ENCODE data around the gene SPHK1. TPM values are rescaled to one million over a fixed set of nuclear protein-coding genes. Genes with fewer than 3 reads are reported as not detected.

The SPHK1 gene
- total and polyA plus RNA-seq, 5 donors: 3.5 to 13.6 (median 3.8) TPM

DNA sequence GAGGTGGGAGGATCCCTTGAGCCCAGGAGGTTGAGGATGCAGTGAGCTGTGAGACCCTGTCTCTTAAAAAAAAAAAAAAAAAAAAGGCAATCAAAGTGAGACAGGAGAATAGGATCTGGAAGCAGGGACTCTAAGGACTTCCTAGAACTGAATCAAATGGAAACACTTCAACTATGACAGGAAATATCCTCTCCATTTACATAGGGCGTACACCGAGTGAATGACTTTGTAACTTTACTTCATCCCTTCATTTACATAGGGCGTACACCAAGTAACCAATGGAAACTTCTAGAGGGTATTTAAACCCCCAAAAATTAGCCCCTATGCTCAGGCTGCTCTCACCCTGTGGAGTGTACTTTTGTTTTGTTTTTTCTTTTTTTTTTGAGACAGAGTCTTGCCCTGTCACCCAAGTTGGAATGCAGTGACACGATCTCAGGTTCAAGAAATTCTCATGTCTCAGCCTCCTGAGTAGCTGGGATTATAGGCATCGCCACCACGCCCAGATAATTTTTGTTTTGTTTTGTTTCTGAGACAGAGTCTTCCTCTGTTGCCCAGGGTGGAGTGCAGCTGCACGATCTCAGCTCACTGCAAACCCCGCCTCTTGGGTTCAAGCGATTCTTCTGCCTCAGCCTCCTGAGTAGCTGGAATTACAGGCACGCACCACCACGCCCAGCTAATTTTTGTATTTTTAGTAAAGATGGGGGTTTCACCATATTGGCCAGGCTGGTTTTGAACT lies 21.1 kb upstream of the SPHK1 start:
- H3K9me3 ChIP-seq (ENCODE audit: control insufficient read depth, low read length): no peaks in the 10 kb centered on the region
- H3K4me1 ChIP-seq (ENCODE audit: control insufficient read depth, insufficient read depth, low read length): peaks cover 4% of the 10 kb centered on the region
- intact Hi-C loops (cut with DNase I): no loop called here
- no peak overlapping the region for H3K27ac ChIP-seq (ENCODE audit: low read length)
- DNase-seq (peak in 2 of 3 donors; percentile 3 to 6), ATAC-seq (peak in 1 of 2 donors; percentile 25)
- H3K27me3 ChIP-seq (ENCODE audit: control insufficient read depth, insufficient read depth): no peaks in the 10 kb centered on the region
- H3K4me3 ChIP-seq (ENCODE audit: low read length): no peak overlapping the region
- whole genome bisulfite sequencing: 75% methylated on average over 11 of the region's 11 CpGs

DNA sequence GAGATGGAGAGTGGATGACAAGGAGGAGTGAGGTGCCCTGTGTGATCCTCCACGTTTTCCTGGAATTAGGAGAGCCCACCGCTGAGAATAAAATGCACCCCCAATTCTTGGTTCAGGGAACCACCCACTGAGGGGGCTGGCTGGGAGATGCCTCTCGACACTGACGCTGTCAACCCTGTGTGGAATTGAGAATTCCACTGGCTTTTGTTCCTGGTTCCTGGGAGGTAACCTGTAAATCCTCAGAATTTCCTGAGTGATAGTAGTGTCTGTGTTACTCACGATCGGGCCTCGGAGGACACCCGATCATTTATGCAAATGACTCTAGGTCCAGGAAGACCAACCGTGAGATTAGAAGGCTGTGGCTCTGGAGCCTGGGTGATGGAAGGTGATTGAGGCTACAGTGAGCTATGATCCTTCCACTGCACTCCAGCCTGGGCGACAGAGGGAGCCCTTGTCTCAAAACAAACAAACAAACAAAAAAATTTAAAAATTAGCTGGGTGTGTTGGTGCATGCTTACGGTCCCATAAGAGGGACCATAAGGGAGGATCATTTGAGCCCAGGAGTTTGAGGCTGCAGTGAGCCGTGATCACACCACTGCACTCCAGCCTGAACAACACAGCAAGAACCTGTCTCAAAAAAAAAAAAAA lies 19.0 kb upstream of the SPHK1 start:
- intact Hi-C loops (cut with DNase I): no loop called here
- H3K27ac ChIP-seq (ENCODE audit: low read length): no peak overlapping the region

DNA sequence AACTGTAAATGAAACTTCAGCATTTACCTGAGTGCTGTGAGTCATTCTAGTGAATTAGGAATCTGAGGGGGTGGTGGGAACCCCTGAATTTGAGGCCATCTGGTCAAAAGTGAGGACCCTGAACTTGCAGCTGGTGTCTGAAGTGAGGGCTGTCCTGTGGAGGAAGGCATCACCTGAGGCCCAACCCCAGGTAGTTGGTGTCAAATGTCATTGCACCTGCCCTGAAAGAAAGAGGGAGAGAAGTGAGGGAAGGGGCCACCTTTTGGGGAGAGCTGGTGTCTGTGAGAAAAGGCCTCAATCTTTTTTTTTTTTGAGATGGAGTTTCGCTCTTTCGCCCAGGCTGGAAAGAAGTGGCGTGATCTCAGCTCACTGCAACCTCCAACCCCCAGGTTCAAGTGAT lies 18.2 kb upstream of the SPHK1 start:
- WGBS: 99% methylated on average over 3 of the region's 3 CpGs
- peak in 1 of 3 donors; percentile 13 for DNase-seq
- no peaks in the 10 kb centered on the region for H3K9me3 ChIP-seq (ENCODE audit: control insufficient read depth, low read length)
- peaks cover 9% of the 10 kb centered on the region for H3K4me1 ChIP-seq (ENCODE audit: control insufficient read depth, insufficient read depth, low read length)
- ATAC-seq: no peak
- intact Hi-C loops (cut with DNase I): no loop called here
- H3K27ac ChIP-seq (ENCODE audit: low read length): no peak overlapping the region
- no peak overlapping the region for H3K4me3 ChIP-seq (ENCODE audit: low read length)
- H3K27me3 ChIP-seq (ENCODE audit: control insufficient read depth, insufficient read depth): no peaks in the 10 kb centered on the region

More for the DNA sequence above, 19.0 kb upstream of the SPHK1 start:
- Histone ChIP-seq H3K27me3 (ENCODE audit: control insufficient read depth, insufficient read depth) (no peaks in the 10 kb centered on the region), H3K4me1 (ENCODE audit: control insufficient read depth, insufficient read depth, low read length) (peaks cover 8% of the 10 kb centered on the region), H3K4me3 (ENCODE audit: low read length) (no peak overlapping the region), H3K9me3 (ENCODE audit: control insufficient read depth, low read length) (no peaks in the 10 kb centered on the region)
- ATAC-seq (no peak), DNase-seq (peak in 2 of 3 donors; percentile 16 to 37)
- 50% methylated on average over 12 of the region's 12 CpGs for WGBS

DNA sequence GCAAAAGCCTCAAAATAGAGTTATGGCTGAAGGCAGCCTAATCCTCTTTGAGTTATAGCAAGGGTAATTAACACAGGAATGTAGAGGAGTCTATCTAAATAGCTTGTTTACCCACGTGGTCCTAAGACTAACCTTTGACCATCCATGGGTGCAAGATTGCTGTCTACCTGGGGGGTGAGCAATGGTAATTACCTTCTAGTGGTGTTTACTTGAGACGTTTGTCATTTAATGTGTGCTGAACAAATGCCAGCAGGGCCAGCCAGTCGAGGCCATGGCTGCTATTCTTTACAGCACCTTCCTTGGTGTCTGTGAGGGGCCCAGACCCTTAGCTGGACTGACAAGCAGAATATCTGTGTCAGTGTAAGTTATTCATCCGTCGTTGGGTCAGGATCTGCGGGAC lies 16.8 kb upstream of the SPHK1 start:
- Histone ChIP-seq H3K9me3 (ENCODE audit: control insufficient read depth, low read length) (no peaks in the 10 kb centered on the region), H3K27me3 (ENCODE audit: control insufficient read depth, insufficient read depth) (no peaks in the 10 kb centered on the region), H3K4me3 (ENCODE audit: low read length) (no peak overlapping the region), H3K27ac (ENCODE audit: low read length) (no peak overlapping the region), H3K4me1 (ENCODE audit: control insufficient read depth, insufficient read depth, low read length) (peaks cover 5% of the 10 kb centered on the region)
- DNase-seq (peak in 2 of 3 donors; percentile 11 to 30), ATAC-seq (no peak)
- intact Hi-C loops (cut with DNase I): no loop called here
- 84% methylated on average over 6 of the region's 6 CpGs for WGBS

DNA sequence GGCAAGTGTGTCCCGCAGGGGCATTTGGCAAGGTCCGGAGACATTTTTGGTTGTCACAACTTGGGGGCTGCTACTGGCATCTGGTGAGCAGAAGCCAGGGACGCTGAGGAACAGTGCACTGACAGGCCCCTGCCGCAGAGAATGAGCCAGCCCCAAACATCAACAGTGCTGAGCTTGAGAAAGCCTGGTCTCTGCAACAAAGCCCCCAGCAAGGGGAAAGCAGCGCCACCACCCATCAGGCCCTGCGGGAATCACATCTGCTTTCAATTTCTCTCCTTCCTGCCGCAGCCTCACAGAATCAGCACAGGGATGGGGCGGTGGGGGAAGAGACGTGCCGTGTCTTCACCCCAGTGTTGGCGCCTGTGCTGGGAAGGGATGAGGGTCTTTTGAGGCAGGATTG lies 15.9 kb upstream of the SPHK1 start:
- Histone ChIP-seq H3K4me1 (ENCODE audit: control insufficient read depth, insufficient read depth, low read length) (peaks cover 5% of the 10 kb centered on the region), H3K27ac (ENCODE audit: low read length) (no peak overlapping the region), H3K4me3 (ENCODE audit: low read length) (no peak overlapping the region), H3K9me3 (ENCODE audit: control insufficient read depth, low read length) (no peaks in the 10 kb centered on the region), H3K27me3 (ENCODE audit: control insufficient read depth, insufficient read depth) (no peaks in the 10 kb centered on the region)
- 74% methylated on average over 11 of the region's 11 CpGs for WGBS
- DNase-seq (peak in 2 of 3 donors; percentile 25 to 30), ATAC-seq (no peak)
- intact Hi-C loops (cut with DNase I): no loop called here

DNA sequence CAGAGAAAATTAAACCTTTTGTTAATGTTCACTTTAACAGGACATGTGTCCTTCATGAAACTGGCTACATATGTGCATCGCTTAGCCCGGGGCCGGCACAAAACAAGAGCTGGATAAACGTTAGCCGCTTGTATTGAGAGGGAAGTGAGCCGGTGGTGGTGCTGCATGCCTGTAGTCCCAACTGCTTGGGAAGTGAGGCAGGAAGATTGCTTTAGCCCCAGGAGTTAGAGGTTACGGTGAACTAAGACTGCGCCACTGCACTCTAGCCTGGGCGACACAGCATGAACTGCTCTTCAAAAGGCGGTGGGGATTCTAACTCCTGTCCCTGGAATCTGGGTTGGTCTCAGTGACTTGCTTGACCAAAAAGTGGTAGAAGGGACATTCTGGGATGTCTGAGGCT lies 15.0 kb upstream of the SPHK1 start:
- H3K9me3 ChIP-seq (ENCODE audit: control insufficient read depth, low read length): no peaks in the 10 kb centered on the region
- ATAC-seq: no peak
- WGBS: 67% methylated on average over 10 of the region's 10 CpGs

DNA sequence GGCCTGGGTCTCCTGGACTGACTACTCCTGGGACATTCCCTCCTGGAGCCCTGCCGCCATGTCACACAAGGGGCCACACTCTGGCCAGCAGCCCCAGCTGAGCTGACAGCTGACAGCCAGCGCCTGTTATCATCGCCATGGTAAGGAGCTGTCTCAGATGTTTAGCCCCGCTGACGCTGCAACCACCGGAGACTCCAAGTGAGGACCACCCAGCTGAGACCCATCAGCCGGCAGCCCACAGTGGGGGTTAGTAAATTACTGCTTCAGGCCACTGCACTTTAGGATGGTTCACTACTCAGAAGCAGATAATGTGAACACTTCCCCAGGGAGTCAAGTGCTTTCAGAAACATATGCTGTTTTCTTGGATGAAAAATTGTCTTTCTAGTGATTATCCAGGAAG lies 14.6 kb upstream of the SPHK1 start:
- WGBS: 36% methylated on average over 7 of the region's 7 CpGs
- Histone ChIP-seq H3K27ac (ENCODE audit: low read length) (peak overlapping the region; percentile 61), H3K4me1 (ENCODE audit: control insufficient read depth, insufficient read depth, low read length) (peaks cover 5% of the 10 kb centered on the region), H3K27me3 (ENCODE audit: control insufficient read depth, insufficient read depth) (no peaks in the 10 kb centered on the region), H3K9me3 (ENCODE audit: control insufficient read depth, low read length) (no peaks in the 10 kb centered on the region), H3K4me3 (ENCODE audit: low read length) (no peak overlapping the region)
- ATAC-seq: peak; percentile 44 to 62
- intact Hi-C loops (cut with DNase I): no loop called here
- peak; percentile 42 to 76 (median 75) for DNase-seq

More for the DNA sequence above, 15.0 kb upstream of the SPHK1 start:
- H3K27ac ChIP-seq (ENCODE audit: low read length): peak overlapping the region; percentile 37
- intact Hi-C loops (cut with DNase I): no loop called here
- H3K27me3 ChIP-seq (ENCODE audit: control insufficient read depth, insufficient read depth): no peaks in the 10 kb centered on the region
- peak in 2 of 3 donors; percentile 8 to 9 for DNase-seq
- peaks cover 5% of the 10 kb centered on the region for H3K4me1 ChIP-seq (ENCODE audit: control insufficient read depth, insufficient read depth, low read length)
- no peak overlapping the region for H3K4me3 ChIP-seq (ENCODE audit: low read length)

DNA sequence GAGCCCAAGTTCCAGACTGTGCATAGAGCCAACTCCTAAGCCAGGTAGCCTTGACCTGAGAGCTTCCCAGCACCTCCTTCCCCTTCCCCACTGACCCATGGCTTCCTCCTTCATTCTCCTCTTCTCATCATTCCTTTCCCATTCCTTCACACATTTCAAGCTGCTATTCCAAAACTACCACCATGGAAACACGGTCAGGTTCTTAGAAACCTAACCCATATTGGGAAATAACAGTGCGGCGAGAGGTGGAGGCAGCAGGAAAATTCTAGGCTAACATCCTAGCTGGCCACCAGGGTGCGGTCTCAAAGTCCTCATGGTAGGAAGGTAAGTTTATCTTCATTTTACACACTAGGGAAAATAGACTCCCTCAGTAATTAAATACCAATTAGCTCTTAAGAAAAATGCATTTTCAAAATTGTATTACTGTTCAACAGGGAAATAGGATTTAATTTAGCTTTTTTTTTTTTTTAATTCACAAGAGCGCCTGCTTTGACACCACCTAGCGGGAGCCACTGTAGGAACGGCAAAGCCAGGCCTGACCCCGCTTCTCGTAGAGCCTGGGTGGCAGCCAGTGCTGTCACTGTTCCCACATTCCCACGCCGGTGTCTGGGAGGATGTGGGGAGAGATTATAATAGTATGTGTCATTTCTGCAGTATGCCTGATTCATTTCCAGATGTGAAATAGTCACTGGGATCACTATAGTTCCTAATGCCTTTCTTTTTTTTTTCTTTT lies 14.0 kb upstream of the SPHK1 start:
- Histone ChIP-seq H3K27ac (ENCODE audit: low read length) (peak overlapping the region; percentile 61), H3K4me3 (ENCODE audit: low read length) (no peak overlapping the region), H3K9me3 (ENCODE audit: control insufficient read depth, low read length) (no peaks in the 10 kb centered on the region), H3K4me1 (ENCODE audit: control insufficient read depth, insufficient read depth, low read length) (peaks cover 5% of the 10 kb centered on the region), H3K27me3 (ENCODE audit: control insufficient read depth, insufficient read depth) (no peaks in the 10 kb centered on the region)
- peak; percentile 90 to 93 (median 92) for DNase-seq
- peak; percentile 93 to 95 for ATAC-seq
- WGBS: 21% methylated on average over 11 of the region's 11 CpGs
- intact Hi-C loops (cut with DNase I): no loop called here

DNA sequence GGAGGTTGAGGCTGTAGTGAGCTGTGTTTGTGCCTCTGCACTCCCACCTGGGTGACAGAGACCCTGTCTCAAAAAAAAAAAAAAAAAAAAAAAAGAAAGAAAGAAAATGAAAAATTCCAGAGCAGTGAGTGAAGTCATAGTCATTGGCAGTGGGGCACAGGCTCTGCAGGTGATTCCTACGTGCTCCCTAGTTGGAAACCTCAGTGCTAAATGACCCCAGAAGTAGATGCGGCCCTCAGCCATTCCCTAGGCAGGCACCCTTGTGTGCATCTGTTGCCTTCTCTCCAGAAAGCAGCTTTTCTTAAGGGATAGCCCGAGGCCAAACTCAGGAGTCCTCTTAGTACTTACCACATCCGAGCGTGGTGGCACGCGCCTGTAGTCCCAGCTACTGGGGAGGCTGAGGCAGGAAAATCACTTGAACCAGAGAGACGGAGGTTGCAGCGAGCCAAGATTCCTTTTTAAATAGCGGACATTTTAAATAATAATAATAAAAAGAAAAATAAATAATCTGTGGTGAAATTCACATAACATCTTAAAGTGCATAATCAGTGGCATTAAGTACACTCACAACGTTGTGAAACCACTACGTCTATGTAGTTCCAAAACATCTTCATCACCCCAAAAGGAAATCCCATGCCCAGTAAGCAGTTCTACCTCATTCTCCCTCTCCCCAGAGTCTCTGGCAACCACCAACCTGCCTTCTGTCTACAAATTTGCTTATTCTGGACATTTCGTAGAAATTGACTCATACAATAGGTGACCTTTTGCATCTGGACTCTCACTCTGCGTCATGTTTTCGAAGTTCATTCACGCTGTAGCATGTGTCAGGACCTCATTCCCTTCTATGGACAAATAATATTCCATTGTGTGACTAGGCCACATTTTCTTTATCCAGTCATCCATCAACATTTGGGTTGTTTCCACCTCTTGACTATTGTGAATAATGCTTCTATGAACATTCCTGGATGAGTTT lies 12.5 kb upstream of the SPHK1 start:
- H3K4me1 ChIP-seq (ENCODE audit: control insufficient read depth, insufficient read depth, low read length): peaks cover 11% of the 10 kb centered on the region
- DNase-seq (peak in 1 of 3 donors; percentile 30), ATAC-seq (no peak)
- H3K9me3 ChIP-seq (ENCODE audit: control insufficient read depth, low read length): no peaks in the 10 kb centered on the region
- 92% methylated on average over 16 of the region's 16 CpGs for WGBS
- no peaks in the 10 kb centered on the region for H3K27me3 ChIP-seq (ENCODE audit: control insufficient read depth, insufficient read depth)
- no peak overlapping the region for H3K27ac ChIP-seq (ENCODE audit: low read length)
- no peak overlapping the region for H3K4me3 ChIP-seq (ENCODE audit: low read length)
- intact Hi-C loops (cut with DNase I): no loop called here

DNA sequence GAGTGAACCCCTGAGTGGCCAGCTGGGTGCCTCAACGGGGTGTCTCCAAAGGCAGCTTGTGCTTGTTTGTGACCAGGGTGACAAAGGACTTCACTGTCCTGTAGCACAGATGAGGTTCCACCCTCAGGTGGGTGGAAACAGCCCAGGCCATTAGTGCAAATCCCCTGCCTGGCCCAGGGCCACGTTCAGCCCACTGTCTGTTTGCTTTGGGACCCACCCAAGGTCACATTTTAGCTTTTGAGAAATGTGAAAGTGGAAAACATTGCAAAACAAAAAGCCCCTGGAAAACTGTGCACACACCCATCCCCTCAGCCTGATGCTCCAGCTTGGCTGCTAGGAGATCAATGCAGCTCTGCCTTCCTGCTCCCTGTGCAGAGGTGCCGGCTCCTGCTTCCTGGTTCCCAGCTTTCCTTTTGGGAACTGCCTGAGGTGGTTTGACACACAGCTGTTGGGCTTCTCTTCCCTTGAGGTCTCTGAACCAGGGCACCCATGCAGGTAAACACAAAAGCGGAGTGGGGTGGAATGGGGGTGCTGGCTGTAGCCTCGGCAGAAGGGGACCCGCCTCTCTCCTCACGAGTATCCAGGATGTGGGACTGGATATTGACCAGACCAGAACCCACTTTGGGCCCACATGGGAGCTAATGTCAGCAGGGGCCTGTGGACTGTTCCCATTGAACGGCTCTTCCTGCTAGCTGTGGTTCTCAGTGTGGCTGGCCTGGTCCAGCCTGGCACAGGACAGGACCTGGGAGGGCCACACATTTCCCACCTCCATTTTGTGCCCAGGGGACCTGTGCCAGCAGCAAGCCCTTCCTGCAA lies 7.9 kb upstream of the SPHK1 start:
- Histone ChIP-seq H3K4me3 (ENCODE audit: low read length) (no peak overlapping the region), H3K4me1 (ENCODE audit: control insufficient read depth, insufficient read depth, low read length) (peaks cover 6% of the 10 kb centered on the region), H3K9me3 (ENCODE audit: control insufficient read depth, low read length) (no peaks in the 10 kb centered on the region), H3K27me3 (ENCODE audit: control insufficient read depth, insufficient read depth) (no peaks in the 10 kb centered on the region), H3K27ac (ENCODE audit: low read length) (no peak overlapping the region)
- intact Hi-C loops (cut with DNase I): no loop called here
- WGBS: 67% methylated on average over 8 of the region's 8 CpGs
- DNase-seq (peak; percentile 42 to 59 (median 58)), ATAC-seq (peak; percentile 34 to 84)
